ENCODE data around the gene IGLL1.

- TF ChIP-seq CTCF (IDR thresholded peaks at IDR 0.05): no peak
- no peak for TF ChIP-seq EP300 (IDR thresholded peaks at IDR 0.05)
Measured at GRCh38 chr22:23578306-23578705, 1.8 kb downstream of the IGLL1 start.
